EL (cell line): ENCODE results near the gene NSG1.
A peak's percentile ranks its signal among the peaks of the same experiment; 100 is the strongest.
"Not testable (repeated sequence)": the region's sequence is repeated elsewhere in the genome, so short reads cannot be mapped to it uniquely, and the experiment has no call there.

ENCODE experiments used
- DNase-seq: peaks from one replicate; pipeline ENCODE4 v3.0.0-alpha.2; 2016

NSG1 gene

DNA sequence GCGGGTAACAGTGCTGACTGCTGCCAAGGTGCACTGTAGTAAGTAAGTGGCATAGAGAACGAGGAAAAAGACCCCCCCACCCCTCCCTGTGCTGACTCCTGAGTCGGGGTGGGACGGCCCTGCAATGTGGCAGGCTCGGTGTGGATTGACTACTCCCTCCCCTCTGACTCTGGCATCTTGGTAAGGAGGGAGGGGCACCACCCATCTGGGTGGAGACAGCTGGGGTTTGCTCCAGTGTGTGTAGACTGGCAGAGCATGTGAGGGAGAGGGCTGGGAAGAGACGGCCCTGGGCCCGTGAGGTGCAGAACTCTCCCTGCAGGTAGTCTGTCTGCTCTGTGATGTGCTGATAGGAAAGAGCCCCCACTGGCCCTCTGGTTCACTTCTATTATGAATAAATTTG is 31.0 kb downstream of the NSG1 start:
- DNase-seq = no peak

DNA sequence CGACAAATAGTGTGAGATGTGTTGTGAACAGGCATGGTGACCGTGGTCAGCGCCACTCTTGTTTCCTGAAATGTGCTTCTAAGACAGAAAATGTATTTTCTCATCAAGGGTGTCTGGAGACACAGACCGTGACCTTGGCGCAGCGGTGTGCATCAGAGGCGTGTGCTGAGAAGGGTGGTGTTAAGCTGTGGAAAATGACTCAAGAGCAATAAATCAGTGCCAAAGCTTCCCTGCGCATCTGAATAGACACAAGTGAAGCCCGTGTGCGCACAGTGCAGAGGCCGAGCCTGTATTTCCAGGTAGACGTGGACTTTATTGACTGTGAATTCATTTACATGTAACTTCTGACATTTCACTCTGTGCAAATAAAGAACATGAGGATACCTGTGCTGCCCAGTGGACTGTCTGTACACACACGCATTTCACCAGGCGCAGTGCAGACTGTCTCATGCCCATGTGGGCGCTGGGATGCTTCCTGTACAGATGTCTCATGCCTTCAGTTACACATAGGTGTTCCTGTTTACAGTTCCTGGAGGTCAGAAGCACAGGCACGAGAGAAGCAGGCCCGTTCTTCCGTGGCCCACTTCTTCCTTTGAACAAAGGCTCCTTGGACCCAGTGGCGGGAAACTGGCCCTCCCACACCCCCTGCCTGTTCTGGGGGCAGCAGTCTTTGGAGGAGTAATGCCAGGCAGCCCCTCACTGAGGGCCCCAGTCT is 31.9 kb downstream of the NSG1 start:
- no peak for DNase-seq

GRCh38 chr4:4419896-4420295 is 33.0 kb downstream of the NSG1 start:
- no peak for DNase-seq

- no peak for DNase-seq
Observed at GRCh38 chr4:4420421-4420820, 33.5 kb downstream of the NSG1 start.

DNA sequence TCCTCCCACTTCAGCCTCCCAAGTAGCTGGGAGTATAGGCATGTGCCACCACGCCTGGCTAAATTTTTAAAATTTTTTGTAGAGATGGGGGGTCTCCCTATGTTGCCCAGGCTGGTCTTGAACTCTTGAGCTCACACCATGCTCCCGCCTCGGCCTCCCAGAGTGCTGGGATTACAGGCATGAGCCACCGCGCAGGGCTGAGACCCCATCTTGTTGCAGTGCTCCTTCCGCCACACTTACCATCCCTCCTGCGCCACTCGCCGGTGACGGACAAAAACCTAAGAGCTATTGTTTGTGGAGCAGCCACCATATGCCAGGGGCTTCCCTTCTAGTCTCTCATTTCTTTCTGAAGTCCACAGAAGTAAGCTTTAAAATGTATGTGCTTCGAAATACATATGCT is 34.5 kb downstream of the NSG1 start:
- DNase-seq = no peak

GRCh38 chr4:4422117-4422516 is 35.2 kb downstream of the NSG1 start:
- DNase-seq = not testable (repeated sequence)

DNA sequence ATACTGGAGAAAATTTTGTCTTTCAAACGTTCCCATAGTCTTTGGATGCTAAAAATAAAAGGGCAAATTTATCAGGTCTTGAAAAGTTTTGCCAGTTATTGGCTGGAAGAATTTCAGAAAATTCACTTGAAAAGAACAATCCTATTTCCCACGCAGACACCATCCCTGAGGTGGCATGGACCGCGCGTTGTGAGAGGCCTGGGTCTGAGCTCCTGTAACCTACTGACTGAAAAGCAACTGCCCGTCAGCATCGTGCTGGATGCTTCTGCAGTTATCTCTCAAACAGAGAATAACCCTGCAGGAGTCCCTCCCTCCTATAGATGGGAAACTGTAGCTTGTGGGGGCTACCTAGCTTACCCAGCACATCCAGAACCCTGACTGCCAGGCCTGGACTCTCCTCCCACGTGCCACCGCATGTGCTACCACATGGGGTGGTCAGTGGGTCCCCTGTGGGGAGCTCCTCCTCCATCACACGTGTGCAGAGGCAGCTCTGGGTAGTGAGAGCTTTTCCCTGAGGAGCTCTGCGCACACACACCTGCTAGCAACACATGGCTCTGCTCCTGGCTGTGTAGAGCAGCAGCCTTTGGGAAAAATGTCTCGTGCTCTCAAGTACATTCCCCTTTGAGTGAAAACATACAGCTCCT is 36.1 kb downstream of the NSG1 start:
- no peak for DNase-seq

DNA sequence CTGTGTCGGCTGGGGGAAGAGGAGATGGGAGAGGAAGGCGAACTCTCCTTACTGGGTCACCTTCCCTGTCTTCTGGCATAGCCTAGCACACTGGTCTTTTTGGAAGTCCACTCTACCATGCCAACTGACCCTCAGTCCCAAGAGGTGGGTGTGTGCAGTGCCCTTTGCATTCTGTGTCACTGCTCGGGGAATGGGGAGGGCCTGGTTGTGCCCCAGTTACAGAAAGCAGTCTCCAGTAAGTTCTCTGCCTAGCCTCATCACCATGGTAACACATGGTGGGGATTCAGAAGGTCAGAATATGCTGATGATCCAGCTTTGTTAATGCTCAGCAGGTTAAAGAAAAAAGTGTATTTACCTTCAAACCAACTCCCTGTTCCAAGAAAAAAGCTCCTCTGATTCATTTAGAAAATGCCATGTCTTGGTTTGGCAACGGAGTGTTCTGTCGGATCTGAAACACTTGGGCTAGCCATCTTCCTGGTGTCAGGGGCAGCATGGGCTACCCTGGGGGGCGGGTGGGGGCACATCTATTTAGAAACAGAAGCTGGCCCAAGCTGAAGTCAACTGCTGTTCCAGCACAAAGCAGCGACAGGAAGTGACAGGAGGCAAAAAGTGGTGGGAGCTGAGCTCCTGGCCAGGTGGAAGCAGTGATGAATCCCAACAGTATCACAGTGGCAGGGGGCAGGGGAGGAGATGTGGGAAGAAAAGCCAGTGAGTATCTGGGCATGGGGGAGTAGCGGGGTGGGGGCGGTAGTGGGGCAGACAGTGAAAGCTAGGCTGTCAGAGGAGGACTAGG is 37.0 kb downstream of the NSG1 start:
- DNase-seq = no peak

DNA sequence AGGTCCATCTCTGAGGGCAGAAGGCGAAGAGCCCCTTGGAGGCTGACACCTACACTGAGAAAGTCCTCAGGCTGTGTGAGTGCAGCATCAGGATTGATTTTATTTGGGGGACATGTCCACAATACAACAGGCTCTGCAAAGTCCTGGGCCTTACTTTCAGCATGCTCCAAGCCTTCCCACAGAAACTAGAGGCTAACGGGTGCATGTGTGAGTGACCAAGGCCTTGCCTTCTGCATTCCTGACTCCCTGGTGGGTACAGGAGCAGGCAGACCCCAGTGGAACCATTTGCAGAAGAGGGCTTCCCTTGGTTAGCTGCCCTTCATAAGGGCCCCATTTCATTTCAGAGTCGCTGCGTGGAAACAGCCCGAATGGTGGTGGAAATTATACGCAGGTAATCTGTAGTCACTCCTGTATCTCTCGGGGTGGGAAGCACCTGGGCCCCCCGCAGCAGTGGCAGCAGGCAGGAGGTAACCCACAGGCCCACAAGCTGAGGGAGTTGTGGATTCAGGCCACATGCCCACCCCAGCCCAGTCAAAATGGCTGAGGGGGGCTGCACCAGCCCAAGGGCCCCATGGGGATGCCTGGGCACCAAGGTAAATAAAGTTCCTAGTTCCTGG is 37.7 kb downstream of the NSG1 start:
- no peak for DNase-seq

DNA sequence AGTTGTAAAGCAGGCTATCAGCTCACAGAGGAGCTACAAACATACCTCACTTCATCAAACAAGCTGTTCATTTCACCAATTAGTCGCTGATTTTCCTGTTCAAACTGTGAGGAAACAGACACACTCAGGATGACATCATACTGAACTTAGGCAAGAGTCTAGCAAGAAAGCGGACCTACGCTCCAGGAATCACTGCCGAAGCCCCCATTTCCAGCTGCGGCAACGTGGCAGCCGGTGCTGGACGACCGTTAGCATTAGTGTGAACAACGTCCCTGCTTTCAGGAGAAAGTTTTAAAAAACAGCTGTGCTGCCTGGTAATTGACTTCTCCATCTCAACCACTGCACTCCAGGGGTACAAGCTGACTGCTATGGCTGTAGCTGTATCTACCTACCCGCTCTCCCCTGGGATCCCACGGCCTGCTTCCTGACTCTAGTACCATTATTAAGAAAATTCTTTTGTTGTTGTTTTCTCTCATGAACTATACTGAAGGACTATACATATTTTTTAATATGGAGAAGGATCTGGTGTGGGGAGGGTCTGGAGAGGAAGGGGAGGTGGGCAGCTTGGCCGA is 38.3 kb downstream of the NSG1 start:
- DNase-seq = no peak

DNA sequence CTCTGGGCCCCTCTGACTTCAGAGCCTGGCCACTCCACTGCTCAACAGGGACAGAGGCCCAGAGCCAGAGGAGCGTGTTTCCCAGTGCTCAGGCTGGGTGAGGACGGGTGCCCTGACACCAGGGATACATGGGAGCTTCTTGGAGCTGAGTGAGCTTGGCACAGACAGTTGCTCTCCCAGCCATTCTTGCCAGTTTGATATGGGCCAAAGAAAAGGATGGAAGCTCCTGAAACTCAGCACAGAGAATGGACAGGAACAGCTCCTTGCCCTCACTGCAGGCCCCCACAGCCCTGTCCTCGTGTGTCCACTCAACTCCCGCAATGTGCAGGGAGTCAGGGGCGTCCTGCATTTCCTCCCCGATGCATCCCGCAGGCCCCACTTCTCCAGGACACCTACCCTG is 38.8 kb downstream of the NSG1 start:
- no peak for DNase-seq

- no peak for DNase-seq
Observed at GRCh38 chr4:4426511-4427120, 39.7 kb downstream of the NSG1 start.

DNA sequence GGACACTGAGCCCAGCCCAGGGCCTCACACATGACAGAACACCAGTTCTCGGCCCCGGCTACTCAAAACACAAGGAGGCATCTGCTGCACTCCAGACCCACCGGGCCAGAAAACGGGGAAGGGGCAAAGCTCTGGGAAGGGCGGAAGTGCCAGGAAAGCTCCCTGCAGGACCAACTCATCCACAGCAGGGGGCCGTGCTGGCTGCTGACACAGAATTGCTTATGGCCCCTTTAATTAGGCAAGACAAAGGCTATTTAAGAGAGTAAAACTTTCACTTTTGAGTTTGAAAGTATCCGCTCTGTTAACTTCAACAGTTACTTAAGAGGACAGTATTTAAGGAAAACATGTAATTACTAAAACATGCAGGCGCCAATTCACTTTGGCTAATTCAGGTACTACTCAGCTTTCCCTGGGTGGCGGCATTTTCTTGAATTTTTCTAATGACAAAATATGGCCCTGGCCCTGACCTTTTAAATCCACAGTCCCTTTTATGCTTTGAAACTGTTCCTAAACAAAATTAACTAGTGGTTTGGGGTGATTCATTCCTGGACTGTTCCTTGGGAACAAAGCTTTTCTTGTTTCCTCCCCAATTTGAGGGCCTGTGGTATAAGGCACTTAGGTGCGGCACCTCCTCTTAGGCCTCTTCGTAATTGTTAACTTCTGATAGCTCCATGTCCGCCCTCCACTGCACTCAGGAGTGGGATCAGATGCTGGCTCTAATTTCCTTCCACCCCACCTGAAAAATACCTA is 40.4 kb downstream of the NSG1 start:
- DNase-seq = no peak

GRCh38 chr4:4427886-4428285 is 41.0 kb downstream of the NSG1 start:
- no peak for DNase-seq

DNA sequence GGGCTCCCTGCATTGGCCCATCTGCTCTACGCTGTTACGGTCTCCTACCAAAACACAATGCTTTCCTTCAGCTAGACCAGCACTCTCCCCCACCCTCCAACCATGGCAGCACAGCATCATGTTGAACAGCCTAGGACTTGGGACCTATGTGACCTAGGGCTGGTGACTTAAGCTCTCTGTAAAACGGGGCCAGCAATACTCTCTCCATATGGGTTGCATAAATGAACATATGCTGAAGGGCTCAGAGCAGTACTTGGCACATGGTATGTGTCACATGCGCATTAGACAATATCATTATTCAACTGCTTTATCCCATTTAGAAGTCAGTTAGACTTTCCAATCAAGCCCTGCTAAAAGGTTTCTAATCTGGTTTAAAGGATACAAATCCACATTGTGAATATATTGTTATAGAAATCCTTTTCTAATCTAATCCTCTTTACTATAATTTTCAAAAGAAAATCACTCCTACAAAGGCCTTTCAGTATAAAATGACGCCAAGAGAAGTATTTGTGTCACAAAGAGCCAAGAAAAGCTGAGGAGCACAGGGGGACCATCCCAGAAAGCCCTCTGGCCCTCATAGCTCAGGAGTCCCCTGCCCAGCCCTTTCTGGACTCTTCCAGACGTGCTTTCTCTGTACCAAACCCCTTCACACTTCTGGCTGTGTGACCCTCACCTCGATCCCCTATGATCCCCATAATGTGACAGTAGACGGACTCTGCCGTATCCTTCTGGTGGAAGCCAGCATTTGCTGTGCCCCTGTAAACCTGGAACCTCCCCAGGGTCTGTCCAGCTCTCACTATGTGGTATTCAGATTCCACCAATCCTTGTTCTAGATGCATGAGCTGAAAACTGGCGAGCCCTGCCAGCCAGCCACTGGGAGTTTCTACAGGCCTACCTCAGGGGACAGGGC is 42.3 kb downstream of the NSG1 start:
- DNase-seq = no peak

DNA sequence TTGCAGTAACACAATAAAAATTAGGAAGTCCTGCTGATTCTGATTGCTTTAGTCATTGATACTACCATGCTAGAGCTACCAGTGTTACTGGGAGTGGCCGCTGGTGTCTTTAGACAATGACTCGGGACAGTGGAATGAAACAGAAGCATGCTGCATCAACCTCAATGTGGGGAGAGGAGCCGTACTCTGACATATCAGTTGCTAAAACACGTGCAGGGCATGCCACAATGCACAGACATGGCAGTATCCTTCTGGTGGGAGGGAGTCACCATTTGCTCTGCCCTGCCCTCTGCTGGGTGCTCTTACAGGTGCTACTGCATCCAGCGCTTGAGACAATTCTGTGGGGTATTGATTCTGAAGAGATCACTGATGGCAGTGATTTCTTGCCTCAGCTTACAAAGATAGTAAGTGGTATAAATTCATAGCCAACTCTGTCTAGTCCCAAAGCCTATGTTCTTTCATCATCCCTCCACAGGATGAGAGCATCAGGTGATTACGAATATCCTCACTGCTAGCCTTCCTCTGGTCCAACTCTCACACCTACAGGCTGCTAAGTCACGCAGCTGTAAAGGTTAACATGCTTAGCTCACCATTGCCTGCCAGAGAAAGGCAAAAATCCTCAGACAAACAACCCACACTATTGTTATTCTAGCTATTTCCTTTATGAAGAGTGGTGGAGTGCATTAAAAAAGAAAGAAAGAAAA is 43.7 kb downstream of the NSG1 start:
- DNase-seq = peak; percentile 94

GRCh38 chr4:4432341-4433125 is 45.6 kb downstream of the NSG1 start:
- DNase-seq = no peak

GRCh38 chr4:4433941-4434340 is 47.0 kb downstream of the NSG1 start:
- no peak for DNase-seq

GRCh38 chr4:4436244-4436823 is 49.4 kb downstream of the NSG1 start:
- DNase-seq = no peak
